Endodermal cell (in vitro differentiated cells): Measurements from ENCODE around the gene GPX4. TPM values are rescaled to one million over a fixed set of nuclear protein-coding genes. Genes with fewer than 3 reads are reported as not detected.

Experiments used
- DNase-seq: peaks from one replicate; pipeline ENCODE4 v3.0.0-alpha.2; 2017
- H3K27ac ChIP-seq: 2 replicates; pipeline ENCODE4 v1.5.1; 2013; ENCODE audit warnings: mild to moderate bottlenecking, low read depth, low read length, moderate library complexity
- H3K27me3 ChIP-seq: 2 replicates; pipeline ENCODE4 v1.6.1; 2013; ENCODE audit warnings: mild to moderate bottlenecking, low read length, moderate library complexity; ENCODE audit not compliant: insufficient read depth, control insufficient read depth, poor library complexity, severe bottlenecking
- H3K36me3 ChIP-seq: 2 replicates; pipeline ENCODE4 v1.7.0; 2013; ENCODE audit warnings: mild to moderate bottlenecking, low read length, moderate library complexity; ENCODE audit not compliant: control insufficient read depth, insufficient read depth
- H3K4me1 ChIP-seq: one replicate; pipeline ENCODE4 v1.7.0; 2013; ENCODE audit warnings: low read length; ENCODE audit not compliant: control insufficient read depth, insufficient read depth
- H3K4me3 ChIP-seq: 2 replicates; pipeline ENCODE4 v1.5.1; 2013; ENCODE audit warnings: mild to moderate bottlenecking, low read length, moderate library complexity
- H3K9ac ChIP-seq: 2 replicates; pipeline ENCODE4 v1.6.1; 2013; ENCODE audit warnings: mild to moderate bottlenecking, low read length, moderate library complexity; ENCODE audit not compliant: poor library complexity, severe bottlenecking; ENCODE audit errors: extremely low read depth
- H3K9me3 ChIP-seq: 2 replicates; pipeline ENCODE4 v1.6.1; 2013; ENCODE audit warnings: mild to moderate bottlenecking, low read length, moderate library complexity; ENCODE audit not compliant: control insufficient read depth
- H3K27ac Mint-ChIP-seq: 2 replicates; pipeline ENCODE4 v1.8.0; 2020; ENCODE audit warnings: mixed read lengths
- H3K27me3 Mint-ChIP-seq: 2 replicates; pipeline ENCODE4 v1.8.0; 2021; ENCODE audit warnings: mild to moderate bottlenecking, mixed read lengths; ENCODE audit not compliant: insufficient read depth
- H3K36me3 Mint-ChIP-seq: 2 replicates; pipeline ENCODE4 v1.8.0; 2020; ENCODE audit warnings: low read depth, mixed read lengths
- H3K4me1 Mint-ChIP-seq: 2 replicates; pipeline ENCODE4 v1.8.0; 2020; ENCODE audit warnings: mixed read lengths
- H3K4me3 Mint-ChIP-seq: 2 replicates; pipeline ENCODE4 v1.8.0; 2020; ENCODE audit warnings: mild to moderate bottlenecking, moderate library complexity, mixed read lengths
- H3K9me3 Mint-ChIP-seq: 2 replicates; pipeline ENCODE4 v1.8.0; 2020; ENCODE audit warnings: mild to moderate bottlenecking, mixed read lengths
- CTCF ChIP-seq: fragments of 200-600 bp; sonication (generic); conservative IDR thresholded peaks from 2 replicates; pipeline ENCODE4 v1.5.0; 2021; ENCODE audit warnings: antibody characterized with exemption, mild to moderate bottlenecking
- WGBS, 2 experiments: methylation state at CpG; one replicate each; pipeline versions ENCODE4 v1.1.5 to v1.1.7; 2013; ENCODE audit warnings: missing lambda C conversion rate in 2 of 2, mixed read lengths in 1 of 2; ENCODE audit not compliant: insufficient coverage in 1 of 2, insufficient read length in 1 of 2; 5-methylcytosine and 5-hydroxymethylcytosine counted together
- total RNA-seq, 2 donors: library from RNA; stranded (reverse); fragmentation: NEBNext Ultra II Directional in 1 of 2; extraction: Animal tissue kit (Norgen Biotek cat#: 25700) in 1 of 2; gene quantifications; 2 replicates in 1 of 2; 3 replicates in 1 of 2; pipeline ENCODE4 v1.2.1, GENCODE V29; 2021

The GPX4 gene
- total RNA-seq, 2 donors from 2014 or later = 331 to 449 TPM

- H3K9me3 Mint-ChIP-seq = no peaks in the 10 kb centered on the region
- H3K4me1 ChIP-seq = no peaks in the 10 kb centered on the region
- no peaks in the 10 kb centered on the region for H3K27me3 Mint-ChIP-seq
- 94% methylated on average over 34 to 52 of the region's 52 CpGs for WGBS, 2 experiments
- no peak overlapping the region for H3K27ac Mint-ChIP-seq
- peak; percentile 73 for DNase-seq
- no peak for TF ChIP-seq CTCF
- H3K9ac ChIP-seq = no peak overlapping the region
- no peaks in the 10 kb centered on the region for H3K4me1 Mint-ChIP-seq
- H3K36me3 ChIP-seq = peaks cover 34% of the 10 kb centered on the region
- no peaks in the 10 kb centered on the region for H3K27me3 ChIP-seq
- no peak overlapping the region for H3K4me3 Mint-ChIP-seq
- peaks cover 29% of the 10 kb centered on the region for H3K36me3 Mint-ChIP-seq
- no peak overlapping the region for H3K4me3 ChIP-seq
- H3K27ac ChIP-seq = no peak overlapping the region
- no peaks in the 10 kb centered on the region for H3K9me3 ChIP-seq
Observed at GRCh38 chr19:1116726-1117581, 13.2 kb downstream of the GPX4 start.

GRCh38 chr19:1117654-1118053 is 13.9 kb downstream of the GPX4 start:
- no peak overlapping the region for H3K9ac ChIP-seq
- no peak overlapping the region for H3K4me3 ChIP-seq
- no peak for TF ChIP-seq CTCF
- Mint-ChIP-seq H3K4me1 (no peaks in the 10 kb centered on the region), H3K9me3 (no peaks in the 10 kb centered on the region), H3K36me3 (peaks cover 29% of the 10 kb centered on the region), H3K27ac (no peak overlapping the region), H3K4me3 (no peak overlapping the region), H3K27me3 (no peaks in the 10 kb centered on the region)
- H3K4me1 ChIP-seq = no peaks in the 10 kb centered on the region
- H3K36me3 ChIP-seq = peaks cover 32% of the 10 kb centered on the region
- no peak overlapping the region for H3K27ac ChIP-seq
- DNase-seq = no peak
- WGBS, 2 experiments = 95 to 96% methylated on average over 15 to 16 of the region's 16 CpGs
- no peaks in the 10 kb centered on the region for H3K27me3 ChIP-seq
- H3K9me3 ChIP-seq = no peaks in the 10 kb centered on the region

GRCh38 chr19:1118999-1119398 is 15.2 kb downstream of the GPX4 start:
- no peak overlapping the region for H3K27ac ChIP-seq
- H3K27ac Mint-ChIP-seq = no peak overlapping the region
- H3K9me3 Mint-ChIP-seq = no peaks in the 10 kb centered on the region
- H3K4me3 ChIP-seq = no peak overlapping the region
- WGBS, 2 experiments = 93 to 95% methylated on average over 31 to 34 of the region's 34 CpGs
- no peak overlapping the region for H3K9ac ChIP-seq
- H3K4me1 Mint-ChIP-seq = no peaks in the 10 kb centered on the region
- no peak for TF ChIP-seq CTCF
- H3K27me3 Mint-ChIP-seq = no peaks in the 10 kb centered on the region
- H3K4me1 ChIP-seq = no peaks in the 10 kb centered on the region
- H3K27me3 ChIP-seq = no peaks in the 10 kb centered on the region
- H3K36me3 Mint-ChIP-seq = peaks cover 35% of the 10 kb centered on the region
- H3K4me3 Mint-ChIP-seq = no peak overlapping the region
- no peaks in the 10 kb centered on the region for H3K9me3 ChIP-seq
- no peak for DNase-seq
- peaks cover 37% of the 10 kb centered on the region for H3K36me3 ChIP-seq
